PFSK-1 (cell line): ENCODE measurements around the gene CLEC16A.

Experiments
- FOXP2 ChIP-seq: optimal IDR thresholded peaks from 2 replicates; pipeline ENCODE3; 2011; ENCODE audit warnings: borderline replicate concordance, control low read depth, inconsistent platforms; ENCODE audit not compliant: insufficient read depth; ENCODE audit errors: extremely low read length, extremely low read depth
- POLR2AphosphoS5 ChIP-seq: IDR thresholded peaks from 2 replicates; pipeline ENCODE4 v1.6.1; 2012; ENCODE audit warnings: low read depth, mild to moderate bottlenecking, control low read depth, low read length, moderate library complexity
- SIN3A ChIP-seq: IDR thresholded peaks from 2 replicates; pipeline ENCODE4 v1.6.1; 2012; ENCODE audit warnings: mild to moderate bottlenecking, low read length, moderate library complexity, borderline replicate concordance; ENCODE audit not compliant: insufficient read depth
- TAF1 ChIP-seq: IDR thresholded peaks from 2 replicates; pipeline ENCODE4 v1.6.1; 2012; ENCODE audit warnings: low read length, control low read depth, borderline replicate concordance; ENCODE audit not compliant: insufficient read depth
- TF ChIP-seq, protein P1 (sequence below), 2 experiments: IDR thresholded peaks; 2 replicates each; pipeline versions ENCODE4 v1.6.1 to v1.8.0; 2011 to 2012; ENCODE audit warnings: low read depth in 2 of 2, low read length in 2 of 2, control low read depth in 1 of 2, inconsistent platforms in 1 of 2, mild to moderate bottlenecking in 1 of 2, moderate library complexity in 1 of 2; ENCODE audit not compliant: insufficient read depth in 1 of 2

CLEC16A gene

DNA sequence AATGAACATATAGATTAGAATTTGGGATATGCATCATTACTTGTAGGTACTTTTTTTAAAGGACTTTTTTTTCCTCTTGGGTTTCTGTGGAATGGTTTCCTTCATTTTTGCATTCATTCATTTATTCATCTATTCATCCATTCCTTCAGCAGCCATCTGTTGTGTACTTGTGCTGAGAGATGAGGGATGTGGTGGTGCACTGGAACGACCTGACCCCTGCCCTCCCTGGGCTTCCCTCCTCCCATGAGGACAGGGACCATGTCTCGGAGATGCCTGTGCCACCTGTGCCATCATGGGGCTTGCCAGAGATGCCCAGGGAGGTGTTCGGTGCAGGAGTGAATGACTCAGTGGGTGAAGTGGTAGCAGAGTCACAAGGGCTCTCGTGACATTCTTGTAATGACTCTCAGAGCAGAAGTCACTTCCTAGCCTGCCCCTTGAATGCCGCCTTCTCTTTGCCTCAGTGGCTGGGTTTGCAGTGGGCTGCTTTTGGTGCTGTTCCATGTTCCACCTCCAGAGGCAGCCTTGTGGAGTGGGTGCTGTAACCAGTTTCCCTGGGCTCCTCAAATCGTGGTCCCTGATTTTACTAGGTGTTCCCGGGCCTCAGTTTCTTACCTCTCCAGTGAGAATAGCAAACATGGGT is 43.9 kb downstream of the CLEC16A start:
- TF ChIP-seq TAF1, result no peak
- TF ChIP-seq FOXP2, result no peak
- TF ChIP-seq, protein P1, sequence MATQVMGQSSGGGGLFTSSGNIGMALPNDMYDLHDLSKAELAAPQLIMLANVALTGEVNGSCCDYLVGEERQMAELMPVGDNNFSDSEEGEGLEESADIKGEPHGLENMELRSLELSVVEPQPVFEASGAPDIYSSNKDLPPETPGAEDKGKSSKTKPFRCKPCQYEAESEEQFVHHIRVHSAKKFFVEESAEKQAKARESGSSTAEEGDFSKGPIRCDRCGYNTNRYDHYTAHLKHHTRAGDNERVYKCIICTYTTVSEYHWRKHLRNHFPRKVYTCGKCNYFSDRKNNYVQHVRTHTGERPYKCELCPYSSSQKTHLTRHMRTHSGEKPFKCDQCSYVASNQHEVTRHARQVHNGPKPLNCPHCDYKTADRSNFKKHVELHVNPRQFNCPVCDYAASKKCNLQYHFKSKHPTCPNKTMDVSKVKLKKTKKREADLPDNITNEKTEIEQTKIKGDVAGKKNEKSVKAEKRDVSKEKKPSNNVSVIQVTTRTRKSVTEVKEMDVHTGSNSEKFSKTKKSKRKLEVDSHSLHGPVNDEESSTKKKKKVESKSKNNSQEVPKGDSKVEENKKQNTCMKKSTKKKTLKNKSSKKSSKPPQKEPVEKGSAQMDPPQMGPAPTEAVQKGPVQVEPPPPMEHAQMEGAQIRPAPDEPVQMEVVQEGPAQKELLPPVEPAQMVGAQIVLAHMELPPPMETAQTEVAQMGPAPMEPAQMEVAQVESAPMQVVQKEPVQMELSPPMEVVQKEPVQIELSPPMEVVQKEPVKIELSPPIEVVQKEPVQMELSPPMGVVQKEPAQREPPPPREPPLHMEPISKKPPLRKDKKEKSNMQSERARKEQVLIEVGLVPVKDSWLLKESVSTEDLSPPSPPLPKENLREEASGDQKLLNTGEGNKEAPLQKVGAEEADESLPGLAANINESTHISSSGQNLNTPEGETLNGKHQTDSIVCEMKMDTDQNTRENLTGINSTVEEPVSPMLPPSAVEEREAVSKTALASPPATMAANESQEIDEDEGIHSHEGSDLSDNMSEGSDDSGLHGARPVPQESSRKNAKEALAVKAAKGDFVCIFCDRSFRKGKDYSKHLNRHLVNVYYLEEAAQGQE (IDR thresholded peaks at IDR 0.05; ENCODE audit: insufficient read depth in 1 of 2, low read depth in 2 of 2, low read length in 2 of 2), result no peak
- no peak for TF ChIP-seq SIN3A
- no peak for TF ChIP-seq POLR2AphosphoS5

DNA sequence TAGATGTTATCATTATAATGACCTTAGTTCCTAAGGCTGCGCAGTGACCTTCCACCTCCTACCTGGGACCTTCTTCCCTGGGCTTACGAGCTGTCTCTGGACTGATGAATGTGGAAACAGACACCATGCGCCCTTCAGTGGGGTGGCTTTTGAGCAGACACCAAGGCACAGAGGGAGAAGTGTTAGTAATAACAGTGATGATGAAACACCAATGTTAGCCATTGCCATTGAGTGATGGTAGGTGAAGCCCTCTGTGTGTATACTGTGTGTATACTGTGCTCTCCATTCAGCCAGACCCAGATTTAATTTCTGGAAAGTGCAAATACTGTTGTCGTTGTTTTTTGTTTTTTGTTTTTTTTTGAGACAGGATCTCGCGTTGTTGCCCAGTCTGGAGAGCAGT is 44.5 kb downstream of the CLEC16A start:
- TF ChIP-seq FOXP2, result no peak
- TF ChIP-seq SIN3A, result no peak
- TF ChIP-seq POLR2AphosphoS5, result no peak
- TF ChIP-seq, protein P1 (IDR thresholded peaks at IDR 0.05; ENCODE audit: insufficient read depth in 1 of 2, low read depth in 2 of 2, low read length in 2 of 2), result no peak
- no peak for TF ChIP-seq TAF1

DNA sequence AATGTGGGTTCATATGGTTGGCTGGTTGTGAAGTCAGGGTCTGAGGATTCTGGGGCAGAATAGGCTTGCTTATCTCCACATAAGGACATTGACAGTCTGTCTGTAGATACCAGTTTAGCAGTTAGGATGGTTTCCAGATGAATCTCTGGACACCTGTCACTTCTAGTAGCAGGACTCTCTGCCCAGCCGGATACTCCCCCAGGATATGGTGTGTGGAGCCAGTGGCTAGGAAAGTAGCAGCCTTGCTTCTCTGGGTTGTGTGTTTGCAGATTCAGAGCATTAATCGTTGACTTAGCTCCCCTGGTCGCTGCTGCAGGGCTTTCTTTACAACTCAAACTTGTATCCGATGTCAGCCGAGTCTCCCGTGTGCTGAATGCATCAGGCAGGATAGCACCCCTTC is 45.2 kb downstream of the CLEC16A start:
- TF ChIP-seq, protein P1 (IDR thresholded peaks at IDR 0.05; ENCODE audit: insufficient read depth in 1 of 2, low read depth in 2 of 2, low read length in 2 of 2), result no peak
- TF ChIP-seq SIN3A (no peak), FOXP2 (no peak), POLR2AphosphoS5 (no peak), TAF1 (no peak)

DNA sequence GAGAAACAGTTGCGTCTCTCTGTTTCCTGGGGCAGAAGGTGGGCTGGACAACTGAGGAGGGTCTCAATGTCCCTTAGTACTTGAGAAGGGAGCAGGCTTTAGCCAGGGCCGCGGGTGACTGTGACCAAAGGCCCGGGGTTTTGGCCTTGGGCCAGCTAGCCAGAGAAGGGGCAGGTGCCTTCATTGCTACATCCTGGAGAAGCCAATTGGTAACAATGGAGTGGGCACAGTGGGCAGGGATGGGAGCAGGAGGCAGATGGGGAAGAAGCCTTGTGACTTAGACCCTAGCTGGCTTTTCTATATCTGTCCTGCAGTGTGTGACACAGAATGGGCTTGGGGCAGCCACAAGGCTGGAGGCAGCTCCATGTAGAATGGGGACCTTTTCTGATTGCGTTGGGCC is 46.0 kb downstream of the CLEC16A start:
- TF ChIP-seq SIN3A, result no peak
- TF ChIP-seq, protein P1 (IDR thresholded peaks at IDR 0.05; ENCODE audit: insufficient read depth in 1 of 2, low read depth in 2 of 2, low read length in 2 of 2), result no peak
- no peak for TF ChIP-seq TAF1
- TF ChIP-seq POLR2AphosphoS5, result no peak
- TF ChIP-seq FOXP2, result no peak

DNA sequence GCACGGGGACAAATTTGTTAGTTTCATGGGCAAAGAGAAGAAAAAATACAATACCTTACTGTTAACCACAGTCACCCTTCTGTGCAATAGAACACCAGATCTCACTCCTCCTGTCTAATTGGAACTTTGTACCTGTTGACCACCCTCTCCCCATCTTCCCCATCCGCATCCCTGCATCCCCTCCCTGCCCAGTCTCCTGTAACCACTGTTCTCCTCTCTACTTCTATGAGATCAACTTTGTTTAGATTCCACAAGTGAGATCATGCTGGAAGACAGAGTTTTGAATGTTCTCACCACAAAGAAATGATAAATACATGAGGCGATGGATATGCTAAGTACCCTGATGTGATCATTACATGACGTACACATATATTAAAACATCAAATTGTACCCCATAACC is 47.7 kb downstream of the CLEC16A start:
- no peak for TF ChIP-seq FOXP2
- TF ChIP-seq, protein P1 (IDR thresholded peaks at IDR 0.05; ENCODE audit: insufficient read depth in 1 of 2, low read depth in 2 of 2, low read length in 2 of 2), result no peak
- TF ChIP-seq POLR2AphosphoS5, result no peak
- no peak for TF ChIP-seq TAF1
- no peak for TF ChIP-seq SIN3A
